Smooth muscle cell (in vitro differentiated cells): ENCODE data around the gene SLC1A2. TPM values are rescaled to one million over a fixed set of nuclear protein-coding genes. Genes with fewer than 3 reads are reported as not detected.

Source experiments
- DNase-seq: peaks from one replicate; lab custom pipeline; 2025; ENCODE audit not compliant: unreplicated experiment; lab: John Stamatoyannopoulos, UW
- H2AFZ ChIP-seq: fragments of 200-600 bp; sonication (generic); 2 replicates; pipeline ENCODE4 v1.6.0; 2016; ENCODE audit warnings: antibody characterized with exemption, low read depth, mild to moderate bottlenecking
- H3F3A ChIP-seq: fragments of 200-600 bp; sonication (generic); 2 replicates; pipeline ENCODE4 v1.6.0; 2017; ENCODE audit warnings: antibody characterized with exemption, low read depth
- H3K27ac ChIP-seq: fragments of 200-600 bp; sonication (generic); 2 replicates; pipeline ENCODE4 v1.5.1; 2016; ENCODE audit warnings: low read depth, mild to moderate bottlenecking
- H3K27me3 ChIP-seq: fragments of 200-600 bp; sonication (generic); 2 replicates; pipeline ENCODE4 v1.6.1; 2016; ENCODE audit warnings: low read depth, mild to moderate bottlenecking
- H3K36me3 ChIP-seq: fragments of 200-600 bp; sonication (generic); 2 replicates; pipeline ENCODE4 v1.5.1; 2016; ENCODE audit warnings: low read depth
- H3K4me1 ChIP-seq: fragments of 200-600 bp; sonication (generic); 2 replicates; pipeline ENCODE4 v1.5.1; 2016; ENCODE audit warnings: low read depth
- H3K4me2 ChIP-seq: fragments of 200-600 bp; sonication (generic); 2 replicates; pipeline ENCODE4 v1.6.0; 2016; ENCODE audit warnings: mild to moderate bottlenecking
- H3K4me3 ChIP-seq: fragments of 200-600 bp; sonication (generic); 2 replicates; pipeline ENCODE4 v1.5.1; 2016; ENCODE audit warnings: mild to moderate bottlenecking
- H3K79me2 ChIP-seq: fragments of 200-600 bp; sonication (generic); 2 replicates; pipeline ENCODE4 v1.6.0; 2016; ENCODE audit warnings: low read depth, mild to moderate bottlenecking
- H3K9ac ChIP-seq: fragments of 200-600 bp; sonication (generic); 2 replicates; pipeline ENCODE4 v1.6.0; 2016; ENCODE audit warnings: low read depth
- H3K9me3 ChIP-seq: fragments of 200-600 bp; sonication (generic); replicated peaks from 2 replicates; pipeline ENCODE4 v1.5.1; 2016; ENCODE audit warnings: low read depth
- H4K20me1 ChIP-seq: fragments of 200-600 bp; sonication (generic); 2 replicates; pipeline ENCODE4 v1.6.0; 2016; ENCODE audit warnings: low read depth
- CTCF ChIP-seq: fragments of 200-600 bp; sonication (generic); IDR thresholded peaks from 2 replicates; pipeline ENCODE4 v1.5.1; 2017; ENCODE audit warnings: borderline replicate concordance, mild to moderate bottlenecking, antibody characterized with exemption; ENCODE audit not compliant: insufficient read depth, poor library complexity, severe bottlenecking
- WGBS: methylation state at CpG from one replicate; pipeline ENCODE4 v1.1.7; 2016; ENCODE audit warnings: low lambda C conversion rate; 5-methylcytosine and 5-hydroxymethylcytosine counted together
- polyA plus RNA-seq: library from polyadenylated mRNA; unstranded; fragments of >200 nt; fragmentation: Nextera tagmentation; extraction: Ambion mirVana; gene quantifications from 2 replicates; pipeline ENCODE4 v1.2.1, GENCODE V29; 2016
- total RNA-seq: library from RNA; depleted of rRNA; stranded (reverse); fragments of >200 nt; gene quantifications from 2 replicates; pipeline ENCODE4 v1.2.3, GENCODE V29; 2014

SLC1A2 gene
- total and polyA plus RNA-seq, 2 experiments from 2014 or later: 3.6 TPM; not detected in 1

GRCh38 chr11:35276396-35277145 lies 142.8 kb downstream of the SLC1A2 start:
- Histone ChIP-seq H3K4me1 (no peaks in the 10 kb centered on the region), H3K79me2 (no peaks in the 10 kb centered on the region), H3K9ac (no peak overlapping the region), H3F3A (no peaks in the 10 kb centered on the region), H4K20me1 (no peaks in the 10 kb centered on the region), H2AFZ (no peak overlapping the region), H3K27me3 (no peaks in the 10 kb centered on the region), H3K36me3 (no peaks in the 10 kb centered on the region), H3K4me3 (no peak overlapping the region), H3K27ac (peak overlapping the region; percentile 6), H3K4me2 (no peak overlapping the region), H3K9me3 (no peaks in the 10 kb centered on the region)
- no peak for TF ChIP-seq CTCF
- 98% methylated on average over 2 of the region's 2 CpGs for WGBS
- DNase-seq: no peak

- H3K79me2 ChIP-seq: no peaks in the 10 kb centered on the region
- H3K27me3 ChIP-seq: no peaks in the 10 kb centered on the region
- H3K9ac ChIP-seq: no peak overlapping the region
- no peak for DNase-seq
- peak overlapping the region; percentile 6 for H3K27ac ChIP-seq
- no peak overlapping the region for H2AFZ ChIP-seq
- H3K9me3 ChIP-seq: no peaks in the 10 kb centered on the region
- no peaks in the 10 kb centered on the region for H3F3A ChIP-seq
- 48% methylated on average over 1 of the region's 1 CpG for WGBS
- no peak for TF ChIP-seq CTCF
- no peak overlapping the region for H3K4me3 ChIP-seq
- no peaks in the 10 kb centered on the region for H3K4me1 ChIP-seq
- no peak overlapping the region for H3K4me2 ChIP-seq
- no peaks in the 10 kb centered on the region for H4K20me1 ChIP-seq
- no peaks in the 10 kb centered on the region for H3K36me3 ChIP-seq
Observed at GRCh38 chr11:35275786-35276170, 143.6 kb downstream of the SLC1A2 start.

- TF ChIP-seq CTCF: no peak
- Histone ChIP-seq H3K27me3 (no peaks in the 10 kb centered on the region), H3K79me2 (no peaks in the 10 kb centered on the region), H3F3A (no peaks in the 10 kb centered on the region), H3K4me3 (no peak overlapping the region), H2AFZ (no peak overlapping the region), H3K9ac (no peak overlapping the region), H3K36me3 (no peaks in the 10 kb centered on the region), H3K4me2 (no peak overlapping the region), H4K20me1 (no peaks in the 10 kb centered on the region), H3K4me1 (no peaks in the 10 kb centered on the region), H3K9me3 (no peaks in the 10 kb centered on the region), H3K27ac (no peak overlapping the region)
- DNase-seq: no peak
- 49% methylated on average over 6 of the region's 6 CpGs for WGBS
Observed at GRCh38 chr11:35274909-35275785, 144.2 kb downstream of the SLC1A2 start.
